Pancreas (tissue), 10 donors: ENCODE results near the gene CREBL2. TPM values are rescaled to one million over a fixed set of nuclear protein-coding genes. Genes with fewer than 3 reads are reported as not detected.
A peak's percentile ranks its signal among the peaks of the same experiment; 100 is the strongest.

Experiments used
- ATAC-seq, 4 donors: fragments of 200-7000 bp; cut with Tn5 transposase; one replicate each; pipeline versions ENCODE4 v1.8.0 to v1.9.1; 2020; ENCODE audit warnings: mild to moderate bottlenecking in 4 of 4, moderate library complexity in 4 of 4
- DNase-seq, 6 donors: peaks; one replicate each; pipeline ENCODE4 v3.0.0-alpha.2; 2020
- FAIRE-seq: peaks from 2 replicates; lab custom pipeline; 2012; peaks lifted over from hg19 to GRCh38; lab: Jason Lieb, UNC
- H3K27ac ChIP-seq, 4 donors: fragments of 200-600 bp; sonication (generic); 1 replicate in 3 of 4; 2 replicates in 1 of 4; pipeline versions ENCODE4 v1.5.0 to v1.8.0; 2020
- H3K27me3 ChIP-seq, 4 donors: fragments of 200-600 bp; one replicate each; pipeline ENCODE4 v1.8.0; 2021
- H3K36me3 ChIP-seq, 3 donors: fragments of 200-600 bp; sonication (generic) in 1 of 3; one replicate each; pipeline versions ENCODE4 v1.5.0 to v1.8.0; 2020 to 2021
- H3K4me1 ChIP-seq, 3 donors: fragments of 200-600 bp; one replicate each; pipeline ENCODE4 v1.8.0; 2021
- H3K4me3 ChIP-seq, 4 donors: fragments of 200-600 bp; sonication (generic) in 2 of 4; one replicate each; pipeline versions ENCODE4 v1.5.0 to v1.8.0; 2020 to 2021
- H3K9me3 ChIP-seq, 4 donors: fragments of 200-600 bp; one replicate each; pipeline ENCODE4 v1.8.0; 2021
- WGBS, 2 donors: extraction: QIAGEN DNeasy Blood & Tissue Kit; methylation state at CpG; one replicate each; pipeline ENCODE4 v1.1.7; 2013; 5-methylcytosine and 5-hydroxymethylcytosine counted together
- intact Hi-C, 3 donors: fragments of 100-400 bp; cut with DNase I; formaldehyde crosslinking; loops; one replicate each; pipeline versions ENCODE4 v1.11.1 to v1.14.2; 2022
- polyA plus RNA-seq, 2 donors: library from polyadenylated mRNA; stranded (reverse); fragments of 200-250 nt; gene quantifications; one replicate each; pipeline ENCODE4 v1.2.3, GENCODE V29; 2013
- total RNA-seq, 6 donors: library from RNA; stranded (reverse); fragmentation: NEBNext Ultra II Directional in 4 of 6; extraction: Animal tissue kit (Norgen Biotek cat#: 25700) in 4 of 6; gene quantifications; one replicate each; pipeline versions ENCODE4 v1.2.1 to v1.2.4, GENCODE V29; 2021 to 2023
- TF ChIP-seq, protein P1 (sequence below), 4 donors: fragments of 200-600 bp; sonication (generic) in 3 of 4; IDR thresholded peaks; one replicate each; pipeline versions ENCODE4 v1.5.0 to v1.8.0; 2021; ENCODE audit warnings: antibody characterized with exemption in 4 of 4
- donor health status: healthy with polysubstance abuse.
- donor health status: DM: no; HTN: no; CAD: no; lungs with moderate emphysema.
- donor health status: DM: no; HTN: no; CAD: no.
- donor health status: control.
- donor health status: control.
- donor health status: Bipolar disorder and iron deficiency.
- donor health status: DM: yes; HTN: yes; CAD: no.
- donor health status: DM: no; HTN: no; CAD: no.
- donor health status: DM: no; HTN: no; CAD: no.
- donor health status: DM: yes; HTN: yes; CAD: no.

The CREBL2 gene, protein sequence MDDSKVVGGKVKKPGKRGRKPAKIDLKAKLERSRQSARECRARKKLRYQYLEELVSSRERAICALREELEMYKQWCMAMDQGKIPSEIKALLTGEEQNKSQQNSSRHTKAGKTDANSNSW
- total RNA-seq (10 to 100 TPM; 13.9 to 29.7 (median 16.6) TPM), polyA plus RNA-seq (10 to 100 TPM in 1 of 2 donors, 1 to 10 TPM in 1; 9.8 to 23.6 TPM)

DNA sequence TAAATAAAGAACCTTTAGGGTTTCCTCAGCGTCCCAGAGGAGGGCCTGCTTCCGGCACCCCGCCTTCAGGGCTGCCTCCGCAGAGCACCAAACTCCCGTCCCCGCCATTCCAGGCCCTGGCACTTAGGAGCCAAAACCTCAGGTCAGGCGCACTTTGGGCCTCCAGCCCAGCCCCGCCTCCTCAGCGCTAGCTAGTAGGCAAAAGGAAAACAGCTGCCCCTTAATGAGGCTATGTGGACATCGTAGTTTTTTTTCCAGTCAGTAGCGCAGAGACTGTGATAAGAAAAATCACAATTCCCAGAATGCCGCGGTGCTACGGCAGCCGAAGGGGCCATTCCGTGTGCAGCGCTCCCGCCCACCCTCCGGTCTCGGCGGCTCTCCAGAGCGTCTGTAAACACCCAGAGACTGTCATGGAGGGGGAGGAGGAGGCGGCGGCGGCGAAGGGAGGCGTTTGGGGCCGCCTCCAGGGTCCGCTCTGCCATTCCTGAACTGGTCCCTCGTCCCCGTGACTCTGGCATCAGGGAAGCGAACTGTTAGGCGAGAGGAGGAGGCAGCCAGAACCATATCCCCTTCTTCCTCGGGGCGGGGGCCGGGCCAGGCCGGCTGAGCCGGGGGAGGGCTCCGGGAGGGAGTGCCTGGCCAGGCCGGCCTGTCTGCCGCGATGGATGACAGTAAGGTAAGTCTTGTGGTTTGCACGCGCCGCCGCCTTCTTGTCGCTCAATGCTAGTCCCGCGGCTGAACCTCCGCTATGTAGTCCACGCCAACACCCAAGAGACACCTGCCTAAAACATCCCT is at the start of gene CREBL2:
CREBL2 (plus strand) TSS at position 365 of the 795 bp plus-strand sequence; CDS start at position 662, 297 bp downstream.
- FAIRE-seq (peak; percentile 9), DNase-seq (peak; percentile 89 to 96 (median 96)), ATAC-seq (peak; percentile 92 to 96 (median 96))
- H3K27ac ChIP-seq, result peak within 1 kb of the TSS; percentile 68 to 97 (median 87)
- WGBS, 2 donors, result 0% methylated on average over 38 to 51 of the region's 51 CpGs
- TF ChIP-seq, protein P1, sequence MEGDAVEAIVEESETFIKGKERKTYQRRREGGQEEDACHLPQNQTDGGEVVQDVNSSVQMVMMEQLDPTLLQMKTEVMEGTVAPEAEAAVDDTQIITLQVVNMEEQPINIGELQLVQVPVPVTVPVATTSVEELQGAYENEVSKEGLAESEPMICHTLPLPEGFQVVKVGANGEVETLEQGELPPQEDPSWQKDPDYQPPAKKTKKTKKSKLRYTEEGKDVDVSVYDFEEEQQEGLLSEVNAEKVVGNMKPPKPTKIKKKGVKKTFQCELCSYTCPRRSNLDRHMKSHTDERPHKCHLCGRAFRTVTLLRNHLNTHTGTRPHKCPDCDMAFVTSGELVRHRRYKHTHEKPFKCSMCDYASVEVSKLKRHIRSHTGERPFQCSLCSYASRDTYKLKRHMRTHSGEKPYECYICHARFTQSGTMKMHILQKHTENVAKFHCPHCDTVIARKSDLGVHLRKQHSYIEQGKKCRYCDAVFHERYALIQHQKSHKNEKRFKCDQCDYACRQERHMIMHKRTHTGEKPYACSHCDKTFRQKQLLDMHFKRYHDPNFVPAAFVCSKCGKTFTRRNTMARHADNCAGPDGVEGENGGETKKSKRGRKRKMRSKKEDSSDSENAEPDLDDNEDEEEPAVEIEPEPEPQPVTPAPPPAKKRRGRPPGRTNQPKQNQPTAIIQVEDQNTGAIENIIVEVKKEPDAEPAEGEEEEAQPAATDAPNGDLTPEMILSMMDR (IDR thresholded peaks at IDR 0.05), result no peak
- no peaks in the 10 kb centered on the region for H3K27me3 ChIP-seq
- H3K4me1 ChIP-seq, result peaks cover 0 to 14% (median 0%) of the 10 kb centered on the region in 3 donors
- intact Hi-C loops, result no loop called here
- H3K36me3 ChIP-seq, result no peaks in the 10 kb centered on the region
- peak within 1 kb of the TSS; percentile 64 to 84 (median 70) for H3K4me3 ChIP-seq
- no peaks in the 10 kb centered on the region for H3K9me3 ChIP-seq

DNA sequence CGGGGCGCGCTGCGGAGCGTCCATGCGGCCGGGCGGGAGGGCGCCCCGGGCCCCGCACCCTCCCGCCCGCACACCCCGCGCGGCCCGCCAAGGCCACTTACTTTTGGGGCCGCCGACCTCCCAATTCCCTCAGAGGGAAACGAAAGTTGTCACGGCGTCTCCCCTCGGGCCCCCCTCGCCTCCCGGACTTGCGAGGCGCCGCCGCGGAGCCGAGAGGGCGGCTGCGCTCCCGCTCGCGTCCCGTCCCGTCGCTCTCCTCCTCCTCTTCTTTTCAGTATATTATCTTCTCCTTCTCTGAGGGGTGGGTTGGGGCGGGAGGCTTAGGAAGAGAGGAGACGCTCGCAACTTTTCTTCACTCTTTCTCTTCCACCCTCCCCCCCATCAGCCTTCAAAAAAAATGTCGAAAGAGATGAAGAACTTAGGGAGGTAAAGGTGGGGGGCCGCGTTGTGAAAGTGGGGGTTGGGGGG is 49.6 kb upstream of the CREBL2 start:
- H3K4me3 ChIP-seq, result peak overlapping the region; percentile 35 to 93 (median 69)
- H3K4me1 ChIP-seq, result peaks cover 10 to 31% (median 19%) of the 10 kb centered on the region in 3 donors
- H3K27me3 ChIP-seq, result no peaks in the 10 kb centered on the region
- TF ChIP-seq, protein P1 (IDR thresholded peaks at IDR 0.05), result no peak
- intact Hi-C loops, result loop anchor here in 1 of 3 donors (10.0 kb wide), 1 partner anchor 187 kb away; no protein-coding TSS in a partner anchor
- no peaks in the 10 kb centered on the region for H3K36me3 ChIP-seq
- peak overlapping the region; percentile 89 to 100 (median 99) for H3K27ac ChIP-seq
- no peak for FAIRE-seq
- ATAC-seq, result peak in 3 of 4 donors; percentile 1 to 18 (median 2)
- DNase-seq, result peak in 4 of 6 donors; percentile 38 to 64 (median 52)
- no peaks in the 10 kb centered on the region for H3K9me3 ChIP-seq
- 0 to 1% methylated on average over 17 to 45 of the region's 45 CpGs for WGBS, 2 donors

DNA sequence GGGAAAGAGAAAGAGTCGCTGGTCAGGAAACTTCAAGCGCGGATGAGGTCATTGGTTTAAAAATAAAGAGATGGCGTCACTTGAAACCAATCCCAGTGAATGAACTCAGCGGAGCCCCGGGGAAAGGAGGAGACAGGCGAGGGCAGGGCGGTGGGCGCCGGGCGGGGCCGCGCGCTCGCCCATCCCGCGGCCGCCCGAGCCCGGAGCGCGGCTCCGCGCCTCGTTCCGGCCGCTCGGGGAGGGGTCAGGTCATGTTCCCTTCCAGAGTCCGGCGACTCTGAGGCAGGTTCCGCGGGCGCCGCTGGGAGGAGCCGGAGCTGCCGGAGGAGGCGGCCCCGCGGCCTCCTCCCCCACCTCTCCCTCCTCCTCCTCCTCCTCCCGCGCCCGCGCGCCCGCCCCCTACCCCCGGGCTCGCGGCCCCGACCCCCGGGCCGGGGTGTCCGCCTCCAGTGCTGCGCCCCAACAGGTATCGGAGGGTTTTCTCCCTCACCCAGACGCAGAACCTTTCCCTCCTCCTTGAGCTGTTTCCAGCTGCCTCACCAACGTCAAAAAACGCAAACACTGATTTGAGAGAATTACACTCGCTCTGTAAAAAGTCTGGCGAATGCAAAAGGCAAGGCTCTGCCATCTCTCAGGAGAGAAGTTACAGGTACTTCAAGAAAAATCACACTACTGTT is 49.0 kb upstream of the CREBL2 start, which contains the start of gene DUSP16:
DUSP16 (minus strand) TSS at position 279 of the 677 bp plus-strand sequence. CDS start 41,765 bp downstream, outside the sequence.
- ATAC-seq (peak; percentile 83 to 91 (median 89)), FAIRE-seq (no peak), DNase-seq (peak; percentile 94 to 96 (median 95))
- Histone ChIP-seq H3K27me3 (no peaks in the 10 kb centered on the region), H3K4me3 (peak within 1 kb of the TSS; percentile 35 to 93 (median 69)), H3K27ac (peak within 1 kb of the TSS; percentile 89 to 100 (median 99)), H3K36me3 (no peaks in the 10 kb centered on the region), H3K9me3 (no peaks in the 10 kb centered on the region), H3K4me1 (peaks cover 10 to 31% (median 19%) of the 10 kb centered on the region in 3 donors)
- WGBS, 2 donors, result 0 to 1% methylated on average over 26 to 59 of the region's 59 CpGs
- TF ChIP-seq, protein P1 (IDR thresholded peaks at IDR 0.05), result no peak
- intact Hi-C loops, result loop anchor here in 1 of 3 donors (10.0 kb wide), 1 partner anchor 188 kb away; no protein-coding TSS in a partner anchor

DNA sequence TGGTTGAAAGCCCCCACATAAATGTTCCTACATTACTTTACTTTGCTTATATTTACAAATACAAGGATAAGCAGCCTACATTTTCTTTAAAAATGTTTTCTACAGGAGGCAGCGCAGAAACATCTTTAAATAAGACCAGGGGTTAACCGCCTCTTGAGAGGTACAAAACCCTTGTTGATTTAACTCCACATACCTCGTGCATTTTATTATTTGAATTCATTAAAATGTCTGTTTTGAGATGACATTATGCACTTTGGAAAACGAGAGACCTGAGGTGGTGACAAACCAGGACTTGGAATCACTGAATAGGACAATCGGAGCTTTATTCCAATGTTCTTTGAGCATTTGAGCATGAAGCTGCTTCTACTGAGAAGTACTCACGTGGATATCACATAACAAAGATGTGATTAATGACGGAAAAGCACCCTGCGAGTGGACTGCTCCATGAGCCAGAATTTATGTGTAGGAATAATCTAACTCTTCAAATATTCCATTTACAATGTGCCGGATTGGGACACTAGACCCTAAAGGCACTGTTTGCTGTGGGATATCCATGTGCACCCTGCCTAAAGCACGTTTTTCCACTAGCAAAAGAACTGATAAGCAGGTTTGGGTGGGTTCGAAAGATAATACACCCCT is 48.3 kb upstream of the CREBL2 start:
- ATAC-seq (peak in 2 of 4 donors; percentile 1 to 2), FAIRE-seq (no peak), DNase-seq (no peak)
- H3K9me3 ChIP-seq, result no peaks in the 10 kb centered on the region
- intact Hi-C loops, result loop anchor here in 1 of 3 donors (10.0 kb wide), 1 partner anchor 189 kb away; no protein-coding TSS in a partner anchor
- peak overlapping the region in 3 of 4 donors; percentile 68 to 93 (median 70) for H3K4me3 ChIP-seq
- TF ChIP-seq, protein P1 (IDR thresholded peaks at IDR 0.05), result no peak
- peak overlapping the region; percentile 89 to 100 (median 99) for H3K27ac ChIP-seq
- peaks cover 10 to 26% (median 19%) of the 10 kb centered on the region in 3 donors for H3K4me1 ChIP-seq
- H3K27me3 ChIP-seq, result no peaks in the 10 kb centered on the region
- WGBS, 2 donors, result 27 to 28% methylated on average over 11 of the region's 11 CpGs
- no peaks in the 10 kb centered on the region for H3K36me3 ChIP-seq
